Mucosa of descending colon (tissue), 3 donors: ENCODE data around the gene NRTN. TPM values are rescaled to one million over a fixed set of nuclear protein-coding genes. Genes with fewer than 3 reads are reported as not detected.

ENCODE experiments used
- ATAC-seq: fragments of 200-7000 bp; cut with Tn5 transposase; one replicate; pipeline ENCODE4 v1.9.1; 2020; ENCODE audit warnings: mild to moderate bottlenecking, moderate library complexity
- DNase-seq, 3 donors: peaks; one replicate each; pipeline ENCODE4 v3.0.0-alpha.2; 2020
- H3K36me3 ChIP-seq: fragments of 200-600 bp; one replicate; pipeline ENCODE4 v1.8.0; 2021; ENCODE audit warnings: low read depth, mild to moderate bottlenecking
- H3K4me1 ChIP-seq: fragments of 200-600 bp; one replicate; pipeline ENCODE4 v1.8.0; 2021; ENCODE audit warnings: low read depth, mild to moderate bottlenecking
- H3K4me3 ChIP-seq: fragments of 200-600 bp; one replicate; pipeline ENCODE4 v1.8.0; 2021; ENCODE audit warnings: mild to moderate bottlenecking
- H3K9me3 ChIP-seq: fragments of 200-600 bp; one replicate; pipeline ENCODE4 v1.8.0; 2021; ENCODE audit warnings: mild to moderate bottlenecking
- intact Hi-C, 2 donors: fragments of 100-400 bp; cut with DNase I in 1 of 2; cut with micrococcal nuclease in 1 of 2; formaldehyde crosslinking; loops; one replicate each; pipeline versions ENCODE4 v1.11.0 to v1.11.1; 2022; cut with DNase I, micrococcal nuclease
- total RNA-seq, 3 donors: library from RNA; stranded (reverse); fragmentation: NEBNext Ultra II Directional in 2 of 3; extraction: Animal tissue kit (Norgen Biotek cat#: 25700) in 2 of 3; gene quantifications; one replicate each; pipeline versions ENCODE4 v1.2.1 to v1.2.4, GENCODE V29; 2021 to 2023
- TF ChIP-seq, protein P1 (sequence below): fragments of 200-600 bp; IDR thresholded peaks from one replicate; pipeline ENCODE4 v1.8.0; 2022; ENCODE audit warnings: antibody characterized with exemption, mild to moderate bottlenecking
- donor health status: DM: no; HTN: no; CAD: no; lungs with moderate emphysema.
- donor health status: DM: no; HTN: no; CAD: no.
- donor health status: DM: no; HTN: yes; CAD: no.

The NRTN gene
- total RNA-seq, 3 donors from 2014 or later, result 0.64 to 11.3 (median 1.4) TPM

DNA sequence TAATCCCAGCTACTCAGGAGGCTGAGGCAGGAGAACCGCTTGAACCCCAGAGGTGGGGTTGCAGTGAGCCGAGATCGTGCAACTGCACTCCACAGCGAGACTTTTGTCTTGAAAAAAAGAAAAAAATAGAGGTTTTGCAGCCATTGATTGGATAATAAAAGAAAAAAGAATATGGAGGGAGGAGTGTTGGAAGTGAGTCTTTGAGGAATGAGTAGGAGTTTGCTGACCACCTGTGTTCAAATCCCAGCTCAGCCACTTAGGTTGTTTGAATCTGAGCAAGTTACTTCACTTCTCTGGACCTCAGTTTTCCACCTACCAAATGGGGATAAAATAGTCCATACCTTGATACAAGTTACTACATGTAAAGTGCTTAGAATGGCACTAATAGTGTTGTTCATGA, 6.2 kb downstream of the NRTN start:
- DNase-seq (no peak), ATAC-seq (no peak)
- Histone ChIP-seq H3K4me1 (peaks cover 6% of the 10 kb centered on the region), H3K36me3 (no peaks in the 10 kb centered on the region), H3K9me3 (no peaks in the 10 kb centered on the region), H3K4me3 (no peak overlapping the region)
- TF ChIP-seq, protein P1, sequence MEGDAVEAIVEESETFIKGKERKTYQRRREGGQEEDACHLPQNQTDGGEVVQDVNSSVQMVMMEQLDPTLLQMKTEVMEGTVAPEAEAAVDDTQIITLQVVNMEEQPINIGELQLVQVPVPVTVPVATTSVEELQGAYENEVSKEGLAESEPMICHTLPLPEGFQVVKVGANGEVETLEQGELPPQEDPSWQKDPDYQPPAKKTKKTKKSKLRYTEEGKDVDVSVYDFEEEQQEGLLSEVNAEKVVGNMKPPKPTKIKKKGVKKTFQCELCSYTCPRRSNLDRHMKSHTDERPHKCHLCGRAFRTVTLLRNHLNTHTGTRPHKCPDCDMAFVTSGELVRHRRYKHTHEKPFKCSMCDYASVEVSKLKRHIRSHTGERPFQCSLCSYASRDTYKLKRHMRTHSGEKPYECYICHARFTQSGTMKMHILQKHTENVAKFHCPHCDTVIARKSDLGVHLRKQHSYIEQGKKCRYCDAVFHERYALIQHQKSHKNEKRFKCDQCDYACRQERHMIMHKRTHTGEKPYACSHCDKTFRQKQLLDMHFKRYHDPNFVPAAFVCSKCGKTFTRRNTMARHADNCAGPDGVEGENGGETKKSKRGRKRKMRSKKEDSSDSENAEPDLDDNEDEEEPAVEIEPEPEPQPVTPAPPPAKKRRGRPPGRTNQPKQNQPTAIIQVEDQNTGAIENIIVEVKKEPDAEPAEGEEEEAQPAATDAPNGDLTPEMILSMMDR, result no peak
- intact Hi-C loops, result loop anchor here in 1 of 2 donors (10.0 kb wide), 1 partner anchor 84 kb away; no protein-coding TSS in a partner anchor

- ATAC-seq, result peak; percentile 80
Measured at GRCh38 chr19:5814123-5814851, 9.4 kb downstream of the NRTN start.

DNA sequence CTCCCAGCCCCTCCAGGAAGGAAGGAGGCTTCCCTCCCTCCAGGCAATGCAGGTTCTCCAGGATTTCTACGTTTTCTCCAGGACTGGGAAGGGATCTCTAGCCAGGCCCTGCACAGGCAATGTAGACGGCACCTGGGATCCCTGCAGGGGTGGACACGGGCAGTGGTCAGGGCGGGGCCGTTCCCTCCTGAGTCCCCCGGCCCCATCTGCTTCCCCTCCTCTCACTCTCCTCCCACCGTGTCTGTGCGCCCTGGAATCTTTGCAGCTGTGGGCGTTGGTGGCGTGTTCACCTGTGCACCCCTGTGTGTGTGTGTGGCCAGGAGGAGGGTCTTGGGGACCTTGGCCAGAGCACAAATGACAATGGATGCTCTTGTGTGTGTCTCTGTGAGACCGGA, 10.0 kb downstream of the NRTN start:
- peaks cover 4% of the 10 kb centered on the region for H3K4me1 ChIP-seq
- H3K36me3 ChIP-seq, result no peaks in the 10 kb centered on the region
- H3K4me3 ChIP-seq, result no peak overlapping the region
- TF ChIP-seq, protein P1, result no peak
- intact Hi-C loops, result loop anchor here in 1 of 2 donors (10.0 kb wide), 1 partner anchor 80 kb away; no protein-coding TSS in a partner anchor
- DNase-seq, result no peak
- ATAC-seq, result peak; percentile 44
- H3K9me3 ChIP-seq, result no peaks in the 10 kb centered on the region

More at GRCh38 chr19:5814123-5814851, 9.4 kb downstream of the NRTN start:
- Histone ChIP-seq H3K4me1 (peaks cover 4% of the 10 kb centered on the region), H3K9me3 (no peaks in the 10 kb centered on the region), H3K36me3 (no peaks in the 10 kb centered on the region), H3K4me3 (no peak overlapping the region)
- peak in 1 of 3 donors; percentile 49 for DNase-seq
- TF ChIP-seq, protein P1, result no peak
- intact Hi-C loops, result loop anchor here in 1 of 2 donors (10.0 kb wide), 1 partner anchor 81 kb away; no protein-coding TSS in a partner anchor

DNA sequence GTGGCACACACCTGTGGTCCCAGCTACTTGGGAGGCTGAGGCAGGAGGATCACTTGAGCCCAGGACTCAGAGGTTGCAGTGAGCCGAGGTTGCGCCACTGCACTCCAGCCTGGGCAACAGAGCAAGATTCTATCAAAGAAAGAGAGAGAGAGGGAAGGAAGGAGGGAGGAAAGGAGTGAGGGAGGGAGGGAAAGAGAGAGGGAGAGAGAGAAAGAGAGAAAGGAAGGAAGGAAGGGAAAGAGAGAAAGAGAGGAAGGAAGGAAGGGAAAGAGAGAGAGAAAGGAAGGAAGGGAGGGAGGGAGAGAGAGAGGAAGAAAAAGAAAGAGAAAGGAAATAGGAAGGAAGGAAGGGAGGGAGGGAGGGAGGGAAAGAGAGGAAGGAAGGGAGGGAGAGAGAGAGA, 12.4 kb downstream of the NRTN start:
- H3K9me3 ChIP-seq, result no peaks in the 10 kb centered on the region
- no peak for ATAC-seq
- no peak for DNase-seq
- TF ChIP-seq, protein P1, result no peak
- no peaks in the 10 kb centered on the region for H3K36me3 ChIP-seq
- peaks cover 4% of the 10 kb centered on the region for H3K4me1 ChIP-seq
- intact Hi-C loops, result loop anchor here in 1 of 2 donors (10.0 kb wide), 1 partner anchor 78 kb away; no protein-coding TSS in a partner anchor
- H3K4me3 ChIP-seq, result no peak overlapping the region

GRCh38 chr19:5818594-5818993, 13.7 kb downstream of the NRTN start:
- no peak for DNase-seq
- intact Hi-C loops, result loop anchor here in 1 of 2 donors (10.0 kb wide), 1 partner anchor 76 kb away; no protein-coding TSS in a partner anchor

More at GRCh38 chr19:5818594-5818993, 13.7 kb downstream of the NRTN start:
- peaks cover 4% of the 10 kb centered on the region for H3K4me1 ChIP-seq
- no peak overlapping the region for H3K4me3 ChIP-seq
- TF ChIP-seq, protein P1, result no peak
- no peak for ATAC-seq
- H3K9me3 ChIP-seq, result no peaks in the 10 kb centered on the region
- no peaks in the 10 kb centered on the region for H3K36me3 ChIP-seq
